Measurements from ENCODE around the gene ARL13B. TPM values are rescaled to one million over a fixed set of nuclear protein-coding genes. Genes with fewer than 3 reads are reported as not detected.

The ARL13B gene
- total and polyA plus RNA-seq, 10 of the 15 experiments (the other 5 are each of a cell fraction or from before 2014, with no cell fraction given): 3.0 to 10.4 (median 7.9) TPM

GRCh38 chr3:94070341-94070911, 90.5 kb downstream of the ARL13B start (continued):
- TF ChIP-seq ZBTB33 (IDR thresholded peaks at IDR 0.05): no peak
- TF ChIP-seq RCOR1 (conservative IDR thresholded peaks at IDR 0.05; ENCODE audit: low read depth, low read length): no peak
- no peak for TF ChIP-seq SRF (IDR thresholded peaks at IDR 0.05; ENCODE audit: low read depth in 2 of 2, low read length in 2 of 2)
- TF ChIP-seq CTCF (IDR thresholded peaks at IDR 0.05 in 2 of 3, conservative IDR thresholded peaks at IDR 0.05 in 1 of 3; ENCODE audit: control insufficient read depth in 2 of 3, extremely low read depth in 1 of 3, insufficient read depth in 1 of 3, low read depth in 3 of 3, low read length in 3 of 3): no peak
- TF ChIP-seq HDGF (IDR thresholded peaks at IDR 0.05): no peak
- TF ChIP-seq YBX1 (IDR thresholded peaks at IDR 0.05): no peak
- peak; percentile 80 for TF ChIP-seq SPI1 (IDR thresholded peaks at IDR 0.05; ENCODE audit: borderline replicate concordance, insufficient read depth, low read depth, low read length)
